Bronchial epithelial cell (primary cell): ENCODE data around the gene CCDC60. TPM values are rescaled to one million over a fixed set of nuclear protein-coding genes. Genes with fewer than 3 reads are reported as not detected.

Source experiments
- DNase-seq: peaks from one replicate; pipeline ENCODE4 v3.0.0-alpha.2; 2010; ENCODE audit warnings: low read depth
- FAIRE-seq: peaks from 2 replicates; lab custom pipeline; 2011; peaks lifted over from hg19 to GRCh38; lab: Jason Lieb, UNC
- H3K27me3 ChIP-seq: 2 replicates; pipeline ENCODE4 v1.5.1; 2011; ENCODE audit warnings: low read length; ENCODE audit not compliant: control insufficient read depth, insufficient read depth
- H3K36me3 ChIP-seq: 2 replicates; pipeline ENCODE4 v1.5.1; 2011; ENCODE audit warnings: low read length; ENCODE audit not compliant: control insufficient read depth, insufficient read depth
- H3K4me3 ChIP-seq: 2 replicates; pipeline ENCODE4 v1.5.1; 2011; ENCODE audit warnings: mild to moderate bottlenecking, low read depth, low read length, control low read depth
- total RNA-seq: library from RNA; depleted of rRNA; stranded (reverse); fragments of >200 nt; gene quantifications from 2 replicates; pipeline ENCODE4 v1.2.1, GENCODE V29; 2014
- TF ChIP-seq, protein P1 (sequence below): IDR thresholded peaks from 2 replicates; pipeline ENCODE4 v1.5.1; 2011; ENCODE audit warnings: mild to moderate bottlenecking, moderate library complexity, low read length, control low read depth, inconsistent platforms; ENCODE audit not compliant: insufficient read depth, severe bottlenecking

Gene CCDC60
- total RNA-seq, 1 donor from 2014 or later = 0.26 TPM

GRCh38 chr12:119546340-119546739 is 211.8 kb downstream of the CCDC60 start:
- no peak for DNase-seq
- Histone ChIP-seq H3K27me3 (no peaks in the 10 kb centered on the region), H3K36me3 (no peaks in the 10 kb centered on the region), H3K4me3 (no peak overlapping the region)
- no peak for FAIRE-seq
- TF ChIP-seq, protein P1, sequence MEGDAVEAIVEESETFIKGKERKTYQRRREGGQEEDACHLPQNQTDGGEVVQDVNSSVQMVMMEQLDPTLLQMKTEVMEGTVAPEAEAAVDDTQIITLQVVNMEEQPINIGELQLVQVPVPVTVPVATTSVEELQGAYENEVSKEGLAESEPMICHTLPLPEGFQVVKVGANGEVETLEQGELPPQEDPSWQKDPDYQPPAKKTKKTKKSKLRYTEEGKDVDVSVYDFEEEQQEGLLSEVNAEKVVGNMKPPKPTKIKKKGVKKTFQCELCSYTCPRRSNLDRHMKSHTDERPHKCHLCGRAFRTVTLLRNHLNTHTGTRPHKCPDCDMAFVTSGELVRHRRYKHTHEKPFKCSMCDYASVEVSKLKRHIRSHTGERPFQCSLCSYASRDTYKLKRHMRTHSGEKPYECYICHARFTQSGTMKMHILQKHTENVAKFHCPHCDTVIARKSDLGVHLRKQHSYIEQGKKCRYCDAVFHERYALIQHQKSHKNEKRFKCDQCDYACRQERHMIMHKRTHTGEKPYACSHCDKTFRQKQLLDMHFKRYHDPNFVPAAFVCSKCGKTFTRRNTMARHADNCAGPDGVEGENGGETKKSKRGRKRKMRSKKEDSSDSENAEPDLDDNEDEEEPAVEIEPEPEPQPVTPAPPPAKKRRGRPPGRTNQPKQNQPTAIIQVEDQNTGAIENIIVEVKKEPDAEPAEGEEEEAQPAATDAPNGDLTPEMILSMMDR = no peak

- no peak for FAIRE-seq
- Histone ChIP-seq H3K27me3 (no peaks in the 10 kb centered on the region), H3K4me3 (no peak overlapping the region), H3K36me3 (no peaks in the 10 kb centered on the region)
- no peak for DNase-seq
- TF ChIP-seq, protein P1 = no peak
Observed at GRCh38 chr12:119547001-119547400, 212.5 kb downstream of the CCDC60 start.

DNA sequence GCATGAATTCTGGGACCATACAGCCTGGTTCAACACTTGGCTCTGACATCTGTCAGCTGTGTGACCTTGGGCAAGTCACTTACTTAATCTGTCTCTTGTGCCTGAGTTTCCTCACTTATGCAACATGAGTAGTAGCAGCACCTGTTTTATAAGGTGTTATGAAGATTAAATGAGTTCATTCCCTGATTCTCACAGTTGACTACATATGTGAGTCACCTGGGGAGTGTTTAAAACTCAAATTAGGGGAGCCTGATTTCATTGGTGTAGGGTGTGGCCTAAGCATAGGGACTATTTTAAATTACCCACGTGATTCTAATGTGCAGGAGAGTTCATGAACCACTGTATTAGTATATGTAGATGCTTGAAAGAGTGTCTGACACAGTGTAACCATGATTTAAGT is 222.3 kb downstream of the CCDC60 start:
- TF ChIP-seq, protein P1 = no peak
- H3K27me3 ChIP-seq = no peaks in the 10 kb centered on the region
- FAIRE-seq = no peak
- H3K4me3 ChIP-seq = no peak overlapping the region
- DNase-seq = peak; percentile 33
- H3K36me3 ChIP-seq = no peaks in the 10 kb centered on the region

DNA sequence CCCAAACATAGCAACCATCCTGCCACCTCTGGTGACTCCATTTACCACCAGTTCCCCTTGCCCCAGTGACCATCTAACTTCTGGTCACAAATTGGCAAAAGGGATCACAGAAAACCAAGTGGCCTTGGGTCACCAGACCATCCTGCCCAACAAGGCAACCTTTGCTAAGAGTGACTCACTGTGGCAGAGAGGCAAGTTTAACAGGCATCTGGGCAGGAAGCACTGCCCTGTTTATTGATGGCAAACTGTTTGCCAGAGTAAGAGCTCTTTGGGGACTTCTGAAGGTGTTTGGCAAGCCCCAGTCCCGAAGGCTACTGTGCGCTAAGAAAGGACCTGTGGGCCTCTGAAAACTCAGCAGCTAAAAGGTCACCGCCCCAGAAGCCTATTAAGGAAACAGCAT is 230.9 kb downstream of the CCDC60 start:
- H3K4me3 ChIP-seq = no peak overlapping the region
- no peaks in the 10 kb centered on the region for H3K27me3 ChIP-seq
- no peaks in the 10 kb centered on the region for H3K36me3 ChIP-seq
- no peak for DNase-seq
- TF ChIP-seq, protein P1 = no peak
- no peak for FAIRE-seq

DNA sequence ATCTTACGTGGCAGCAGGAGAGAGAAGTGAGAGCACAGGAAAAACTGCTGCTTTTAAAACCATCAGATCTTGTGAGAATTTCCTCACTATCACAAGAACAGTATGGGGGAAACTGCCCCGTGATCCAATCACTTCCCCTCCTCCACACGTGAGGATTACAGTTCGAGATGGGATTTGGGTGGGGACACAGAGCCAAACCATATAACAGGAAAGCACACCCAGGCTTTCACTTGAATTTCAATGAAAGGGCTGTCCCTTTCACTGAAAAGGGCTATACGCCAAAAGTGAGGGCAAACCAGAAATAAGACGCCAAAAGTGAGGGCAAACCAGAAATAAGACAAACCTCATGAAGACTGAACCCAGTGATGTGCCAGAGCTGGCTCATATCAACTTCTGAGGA is 236.2 kb downstream of the CCDC60 start:
- DNase-seq (no peak), FAIRE-seq (no peak)
- Histone ChIP-seq H3K27me3 (no peaks in the 10 kb centered on the region), H3K36me3 (no peaks in the 10 kb centered on the region), H3K4me3 (no peak overlapping the region)
- TF ChIP-seq, protein P1 = no peak

GRCh38 chr12:119573086-119573485 is 238.6 kb downstream of the CCDC60 start:
- no peaks in the 10 kb centered on the region for H3K27me3 ChIP-seq
- H3K4me3 ChIP-seq = no peak overlapping the region
- no peaks in the 10 kb centered on the region for H3K36me3 ChIP-seq
- no peak for DNase-seq
- TF ChIP-seq, protein P1 = no peak
- FAIRE-seq = no peak
